IMR-90 (cell line): ENCODE results near the gene NIBAN1. TPM values are rescaled to one million over a fixed set of nuclear protein-coding genes. Genes with fewer than 3 reads are reported as not detected.

Experiments
- ATAC-seq: fragments of 200-7000 bp; cut with Tn5 transposase; 2 replicates; pipeline ENCODE4 v1.9.1; 2020; ENCODE audit warnings: low read depth, mild to moderate bottlenecking, moderate library complexity
- BruUV-seq: library from RNA; stranded (reverse); fragments of 400-500 nt; replicated peaks from 2 replicates; lab custom pipeline; 2021; lab: Mats Ljungman, UMichigan
- CTCF ChIA-PET: fragments of 300-600 bp; formaldehyde crosslinking; extraction: SDS; loops from one replicate; lab custom pipeline; 2021; ENCODE audit warnings: antibody characterized with exemption; lab: Yijun Ruan, JAX
- POLR2A ChIA-PET: fragments of 300-600 bp; sonication (Branson Sonifier 250); formaldehyde crosslinking; loops from one replicate; lab custom pipeline; 2022; ENCODE audit warnings: antibody characterized with exemption; ENCODE audit not compliant: unreplicated experiment; lab: Charles Lee
- DNase-seq: peaks from one replicate; pipeline ENCODE4 v3.0.0; 2013
- H2AFZ ChIP-seq: replicated peaks from 2 replicates; pipeline ENCODE3; 2013; ENCODE audit warnings: low read length, mild to moderate bottlenecking; ENCODE audit not compliant: poor library complexity
- H2AK5ac ChIP-seq: 2 replicates; pipeline ENCODE4 v1.6.1; 2013; ENCODE audit warnings: low read depth, low read length, inconsistent platforms
- H2AK9ac ChIP-seq: replicated peaks from 2 replicates; pipeline ENCODE3; 2013; ENCODE audit warnings: mild to moderate bottlenecking, low read depth, low read length, moderate library complexity; ENCODE audit not compliant: poor library complexity
- H2BK120ac ChIP-seq: 2 replicates; pipeline ENCODE4 v1.6.1; 2013; ENCODE audit warnings: low read depth, low read length, inconsistent platforms
- H2BK15ac ChIP-seq: 3 replicates; pipeline ENCODE4 v1.6.1; 2013; ENCODE audit warnings: low read depth, low read length, inconsistent platforms
- H2BK20ac ChIP-seq: 2 replicates; pipeline ENCODE4 v1.6.1; 2013; ENCODE audit warnings: low read depth, mild to moderate bottlenecking, inconsistent platforms, low read length, moderate library complexity
- H2BK5ac ChIP-seq: 2 replicates; pipeline ENCODE4 v1.6.1; 2013; ENCODE audit warnings: mild to moderate bottlenecking, low read depth, low read length, inconsistent platforms; ENCODE audit not compliant: poor library complexity, severe bottlenecking
- H3K14ac ChIP-seq: replicated peaks from 2 replicates; pipeline ENCODE4 v1.6.1; 2013; ENCODE audit warnings: low read depth, low read length, inconsistent platforms
- H3K18ac ChIP-seq: 2 replicates; pipeline ENCODE4 v1.6.1; 2013; ENCODE audit warnings: low read depth, low read length, control low read depth
- H3K23ac ChIP-seq: 2 replicates; pipeline ENCODE4 v1.6.1; 2013; ENCODE audit warnings: low read depth, low read length, inconsistent platforms
- H3K27ac ChIP-seq: 2 replicates; pipeline ENCODE4 v1.5.1; 2013; ENCODE audit warnings: mild to moderate bottlenecking, control low read depth, low read length; ENCODE audit not compliant: insufficient read depth
- H3K27me3 ChIP-seq: 2 replicates; pipeline ENCODE4 v1.6.1; 2013; ENCODE audit warnings: low read length; ENCODE audit not compliant: control insufficient read depth, insufficient read depth
- H3K36me3 ChIP-seq: 2 replicates; pipeline ENCODE4 v1.6.1; 2013; ENCODE audit warnings: low read length, mixed read lengths; ENCODE audit not compliant: control insufficient read depth, insufficient read depth
- H3K4ac ChIP-seq: 2 replicates; pipeline ENCODE4 v1.6.1; 2013; ENCODE audit warnings: low read depth, low read length, inconsistent platforms
- H3K4me1 ChIP-seq: 2 replicates; pipeline ENCODE4 v1.6.1; 2013; ENCODE audit warnings: low read length, mixed read lengths; ENCODE audit not compliant: control insufficient read depth, insufficient read depth
- H3K4me2 ChIP-seq: 2 replicates; pipeline ENCODE4 v1.6.1; 2013; ENCODE audit warnings: low read depth, mild to moderate bottlenecking, control low read depth, low read length, moderate library complexity
- H3K4me3 ChIP-seq: 2 replicates; pipeline ENCODE4 v1.5.1; 2013; ENCODE audit warnings: low read depth, mild to moderate bottlenecking, control low read depth, low read length, moderate library complexity; ENCODE audit not compliant: insufficient read depth
- H3K56ac ChIP-seq: 2 replicates; pipeline ENCODE4 v1.6.1; 2013; ENCODE audit warnings: low read length, inconsistent platforms; ENCODE audit not compliant: insufficient read depth; ENCODE audit errors: extremely low read depth
- H3K79me1 ChIP-seq, 2 experiments: 2 replicates each; pipeline ENCODE4 v1.6.1; 2013; ENCODE audit warnings: low read length in 2 of 2, inconsistent platforms in 1 of 2, low read depth in 1 of 2
- H3K9ac ChIP-seq: 2 replicates; pipeline ENCODE4 v1.6.1; 2013; ENCODE audit warnings: low read depth, low read length, control low read depth
- H3K9me1 ChIP-seq: 2 replicates; pipeline ENCODE4 v1.6.1; 2013; ENCODE audit warnings: low read length, inconsistent platforms; ENCODE audit not compliant: insufficient read depth
- H3K9me3 ChIP-seq: 2 replicates; pipeline ENCODE4 v1.6.1; 2013; ENCODE audit warnings: low read length; ENCODE audit not compliant: control insufficient read depth, insufficient read depth
- H4K20me1 ChIP-seq: 2 replicates; pipeline ENCODE4 v1.6.1; 2013; ENCODE audit warnings: low read length, inconsistent platforms; ENCODE audit not compliant: insufficient read depth
- H4K5ac ChIP-seq: 2 replicates; pipeline ENCODE4 v1.6.1; 2013; ENCODE audit warnings: mild to moderate bottlenecking, low read depth, low read length, control low read depth
- H4K8ac ChIP-seq, 2 experiments: 2 replicates each; pipeline ENCODE4 v1.6.1; 2013; ENCODE audit warnings: low read depth in 2 of 2, low read length in 2 of 2, control low read depth in 1 of 2, inconsistent platforms in 1 of 2
- H4K91ac ChIP-seq: 2 replicates; pipeline ENCODE4 v1.6.1; 2013; ENCODE audit warnings: low read depth, low read length, inconsistent platforms; ENCODE audit not compliant: insufficient read depth
- CEBPB ChIP-seq: IDR thresholded peaks from 2 replicates; pipeline ENCODE4 v1.6.1; 2012; ENCODE audit warnings: low read depth, low read length, improper control_type of control experiment
- NFE2L2 ChIP-seq: fragments of 150-350 bp; IDR thresholded peaks from 2 replicates; pipeline ENCODE4 v1.6.1; 2016; ENCODE audit warnings: low read depth, mild to moderate bottlenecking, low read length
- POLR2A ChIP-seq: IDR thresholded peaks from 2 replicates; pipeline ENCODE4 v1.6.1; 2012; ENCODE audit warnings: mild to moderate bottlenecking, low read depth, low read length
- RAD21 ChIP-seq: IDR thresholded peaks from 2 replicates; pipeline ENCODE4 v1.6.1; 2012; ENCODE audit warnings: low read length, improper control_type of control experiment
- RCOR1 ChIP-seq: IDR thresholded peaks from 2 replicates; pipeline ENCODE4 v1.6.1; 2012; ENCODE audit warnings: mild to moderate bottlenecking, low read length, improper control_type of control experiment; ENCODE audit not compliant: insufficient replicate concordance
- RFX5 ChIP-seq: IDR thresholded peaks from 2 replicates; pipeline ENCODE4 v1.8.0; 2012; ENCODE audit warnings: low read depth, mild to moderate bottlenecking, low read length, moderate library complexity
- SMC3 ChIP-seq: fragments of 150-350 bp; IDR thresholded peaks from 2 replicates; pipeline ENCODE4 v1.6.1; 2016; ENCODE audit warnings: low read depth, mild to moderate bottlenecking, antibody characterized with exemption, low read length, moderate library complexity
- USF2 ChIP-seq: fragments of 150-350 bp; IDR thresholded peaks from 2 replicates; pipeline ENCODE4 v1.6.1; 2017; ENCODE audit warnings: mild to moderate bottlenecking, antibody characterized with exemption, low read length, low read depth
- WGBS, 2 experiments: methylation state at CpG; one replicate each; pipeline versions ENCODE4 v1.1.5 to v1.1.7; 2013; ENCODE audit warnings: missing lambda C conversion rate in 2 of 2; ENCODE audit not compliant: insufficient read length in 1 of 2; ENCODE audit errors: extremely low coverage in 2 of 2; 5-methylcytosine and 5-hydroxymethylcytosine counted together
- dilution Hi-C: fragments of 300-500 bp; cut with HindIII; formaldehyde crosslinking; loops from one replicate; pipeline ENCODE4 v1.14.3; 2018; ENCODE audit warnings: low sequenced_read_pairs; ENCODE audit not compliant: unreplicated experiment
- in situ Hi-C: fragments of 300-500 bp; cut with MboI; formaldehyde crosslinking; loops from 3 replicates; pipeline ENCODE4 v1.14.3; 2019; ENCODE audit warnings: low sequenced_read_pairs, inconsistent platforms, mixed read lengths
- intact Hi-C: fragments of 100-400 bp; cut with micrococcal nuclease; formaldehyde crosslinking; loops from 2 replicates; pipeline ENCODE4 v1.10.0; 2022
- polyA plus RNA-seq, 3 experiments: library from polyadenylated mRNA; depleted of rRNA; stranded (reverse); fragments of >200 nt; gene quantifications; 2 replicates each; pipeline ENCODE4 v1.2.3, GENCODE V29; 2012; ENCODE audit warnings: low replicate concordance in 1 of 3
- total RNA-seq: library from RNA; depleted of rRNA; stranded (reverse); fragments of >200 nt; gene quantifications from 2 replicates; pipeline ENCODE4 v1.2.3, GENCODE V29; 2012

NIBAN1 gene
- total and polyA plus RNA-seq, 2 of the 4 experiments (the other 2 are of a cell fraction): 4.0 to 10.0 TPM

GRCh38 chr1:184980726-184981125 lies 6.4 kb upstream of the NIBAN1 start:
- no peaks in the 10 kb centered on the region for H3K36me3 ChIP-seq
- H3K27ac ChIP-seq: no peak overlapping the region
- H3K18ac ChIP-seq: no peak overlapping the region
- no peak overlapping the region for H3K23ac ChIP-seq
- no peaks in the 10 kb centered on the region for H3K27me3 ChIP-seq
- no peak overlapping the region for H2AK5ac ChIP-seq
- no peaks in the 10 kb centered on the region for H3K4me1 ChIP-seq
- no peak overlapping the region for H3K9ac ChIP-seq
- H3K56ac ChIP-seq: no peak overlapping the region
- no peaks in the 10 kb centered on the region for H3K9me1 ChIP-seq
- no peak overlapping the region for H2BK15ac ChIP-seq
- TF ChIP-seq USF2 (no peak), NFE2L2 (no peak), POLR2A (no peak), SMC3 (no peak), RAD21 (no peak), CEBPB (no peak), RFX5 (no peak), RCOR1 (no peak)
- H4K5ac ChIP-seq: no peak overlapping the region
- H4K20me1 ChIP-seq: no peaks in the 10 kb centered on the region
- H3K4ac ChIP-seq: no peak overlapping the region
- no peak overlapping the region for H4K8ac ChIP-seq
- H3K4me3 ChIP-seq: no peak overlapping the region
- ChIA-PET CTCF (interaction anchor here (2.4 kb wide), 1 partner anchor 175 kb away, joined by 21 read pairs; no protein-coding TSS in a partner anchor), POLR2A (no interaction called here)
- no peak overlapping the region for H2BK120ac ChIP-seq
- no peak overlapping the region for H2AFZ ChIP-seq
- dilution Hi-C loops (loop anchor here (25.0 kb wide), 1 partner anchor 168 kb away; no protein-coding TSS in a partner anchor), in situ Hi-C loops (loop anchor here (5.0 to 25.0 kb wide), 2 partner anchors 173 to 182 kb away; partner anchors contain the start of genes SWT1 and TRMT1L), intact Hi-C loops (loop anchor here (5.0 kb wide), 2 partner anchors 228 to 702 kb away; partner anchors contain the start of gene EDEM3)
- ATAC-seq (no peak), DNase-seq (no peak)
- H3K79me1 ChIP-seq: no peaks in the 10 kb centered on the region
- H4K91ac ChIP-seq: no peak overlapping the region
- WGBS, 2 experiments: 100% methylated on average over 1 of the region's 1 CpG; no CpG with 5 or more reads in 1 of the 2 experiments
- H3K14ac ChIP-seq: no peak overlapping the region
- H2BK20ac ChIP-seq: no peak overlapping the region
- no peak overlapping the region for H2AK9ac ChIP-seq
- H3K9me3 ChIP-seq: no peaks in the 10 kb centered on the region
- no peak overlapping the region for H3K4me2 ChIP-seq
- no peak overlapping the region for H2BK5ac ChIP-seq
- no TSS peak for BruUV-seq
